Adrenal gland (tissue), 12 donors: Measurements from ENCODE around the gene ARHGEF7. TPM values are rescaled to one million over a fixed set of nuclear protein-coding genes. Genes with fewer than 3 reads are reported as not detected.
"Not testable (repeated sequence)": the region's sequence is repeated elsewhere in the genome, so short reads cannot be mapped to it uniquely, and the experiment has no call there.

ENCODE experiments used
- DNase-seq, 7 donors: peaks; one replicate each; pipeline ENCODE4 v3.0.0-alpha.2; 2019 to 2020
- H3K27ac ChIP-seq, 5 donors: fragments of 200-600 bp; sonication (generic) in 4 of 5; 1 replicate in 3 of 5; 2 replicates in 2 of 5; pipeline versions ENCODE4 v1.5.1 to v1.8.0; 2016 to 2020; ENCODE audit warnings: mild to moderate bottlenecking in 1 of 5
- H3K27me3 ChIP-seq: fragments of 200-600 bp; 2 replicates; pipeline ENCODE4 v1.8.0; 2021
- H3K36me3 ChIP-seq, 2 donors: fragments of 200-600 bp; replicated peaks in 1 of 2; 1 replicate in 1 of 2; 2 replicates in 1 of 2; pipeline versions ENCODE4 v1.5.1 to v1.8.0; 2018 to 2022
- H3K4me1 ChIP-seq, 2 donors: fragments of 200-600 bp; replicated peaks in 1 of 2; 1 replicate in 1 of 2; 2 replicates in 1 of 2; pipeline versions ENCODE4 v1.5.1 to v1.8.0; 2018 to 2021
- H3K4me3 ChIP-seq, 4 donors: fragments of 200-600 bp; sonication (generic) in 3 of 4; one replicate each; pipeline ENCODE4 v1.5.1; 2016 to 2018
- H3K9me3 ChIP-seq, 3 donors: fragments of 200-600 bp; sonication (generic) in 1 of 3; replicated peaks in 1 of 3; 1 replicate in 2 of 3; 2 replicates in 1 of 3; pipeline versions ENCODE4 v1.5.1 to v1.8.0; 2016 to 2021
- CTCF ChIP-seq, 6 experiments: fragments of 450-650 bp in 4 of 6; fragments of 200-600 bp in 2 of 6; sonication (generic) in 1 of 6; IDR thresholded peaks; 1 replicate in 5 of 6; 2 replicates in 1 of 6; pipeline versions ENCODE4 v1.5.1 to v1.8.0; 2016 to 2021; ENCODE audit warnings: antibody characterized with exemption in 6 of 6, mild to moderate bottlenecking in 2 of 6, moderate library complexity in 1 of 6
- POLR2A ChIP-seq, 2 donors: fragments of 450-650 bp; IDR thresholded peaks; one replicate each; pipeline ENCODE4 v1.6.1; 2017; ENCODE audit warnings: antibody characterized with exemption in 2 of 2, mild to moderate bottlenecking in 2 of 2, moderate library complexity in 1 of 2
- WGBS, 4 donors: extraction: QIAGEN DNeasy Blood & Tissue Kit in 2 of 4; methylation state at CpG; one replicate each; pipeline versions ENCODE4 v1.1.5 to v1.1.7; 2013 to 2017; 5-methylcytosine and 5-hydroxymethylcytosine counted together
- intact Hi-C, 2 donors: fragments of 100-400 bp; cut with DNase I; formaldehyde crosslinking; loops; one replicate each; pipeline versions ENCODE4 v1.14.1 to v1.15.0; 2022 to 2023
- polyA plus RNA-seq, 3 donors: library from polyadenylated mRNA; stranded (reverse); fragments of 200-250 nt in 2 of 3; fragments of 350-450 nt in 1 of 3; fragmentation: Illumina TruSeq in 1 of 3; extraction: RNeasy Lipid Tissue Mini Kit (QIAGEN cat#74804) in 1 of 3; gene quantifications; one replicate each; pipeline ENCODE4 v1.2.3, GENCODE V29; 2013 to 2014
- total RNA-seq, 9 donors: library from RNA; depleted of rRNA in 4 of 9; stranded (reverse); fragments of >200 nt in 4 of 9; fragments of 120-200 nt in 1 of 9; fragmentation: NEBNext Ultra II Directional in 1 of 9; extraction: Animal tissue kit (Norgen Biotek cat#: 25700) in 1 of 9; gene quantifications; one replicate each; pipeline versions ENCODE4 v1.1.0 to v1.2.4, GENCODE V29; 2013 to 2023
- donor health status: healthy with polysubstance abuse.
- donor health status: Bipolar disorder and iron deficiency.
- donor health status: DM: yes; HTN: yes; CAD: no.
- donor health status: DM: no; HTN: no; CAD: no.
- donor health status: DM: no; HTN: no; CAD: no.
- donor health status: DM: yes; HTN: yes; CAD: no.

ARHGEF7 gene
- total and polyA plus RNA-seq, 12 donors: 25.3 to 69.3 (median 53.2) TPM

- no peaks in the 10 kb centered on the region for H3K9me3 ChIP-seq
- WGBS, 4 donors: 73 to 82% (median 79%) methylated on average over 1 of the region's 1 CpG
- H3K27ac ChIP-seq: no peak overlapping the region
- no peak for DNase-seq
- H3K4me1 ChIP-seq: peaks cover 5 to 11% of the 10 kb centered on the region in 2 donors
- intact Hi-C loops: no loop called here
- H3K27me3 ChIP-seq: no peaks in the 10 kb centered on the region
- peaks cover 0 to 16% of the 10 kb centered on the region in 2 donors for H3K36me3 ChIP-seq
- H3K4me3 ChIP-seq: no peak overlapping the region
- TF ChIP-seq POLR2A (IDR thresholded peaks at IDR 0.05) (no peak), CTCF (IDR thresholded peaks at IDR 0.05) (no peak)
These were observed 141.8 kb downstream of the ARHGEF7 start for GRCh38 chr13:111256946-111257345.

- H3K4me1 ChIP-seq, H3K27me3 ChIP-seq, H3K4me3 ChIP-seq, H3K9me3 ChIP-seq, intact Hi-C loops, H3K27ac ChIP-seq: not testable (repeated sequence)
- peak in 1 of 7 donors; percentile 7 for DNase-seq
- H3K36me3 ChIP-seq: peaks cover 0 to 16% of the 10 kb centered on the region in 2 donors
- WGBS, 4 donors: 64 to 100% (median 83%) methylated on average over 1 to 2 of the region's 2 CpGs
These were observed 142.8 kb downstream of the ARHGEF7 start for GRCh38 chr13:111257899-111258298.

- intact Hi-C loops: no loop called here
- peak in 1 of 7 donors; percentile 8 for DNase-seq
- TF ChIP-seq POLR2A (IDR thresholded peaks at IDR 0.05): no peak
- TF ChIP-seq CTCF (IDR thresholded peaks at IDR 0.05): no peak
- Histone ChIP-seq H3K9me3 (no peaks in the 10 kb centered on the region), H3K27ac (no peak overlapping the region), H3K4me1 (no peaks in the 10 kb centered on the region), H3K27me3 (no peaks in the 10 kb centered on the region), H3K4me3 (no peak overlapping the region), H3K36me3 (peaks cover 0 to 12% of the 10 kb centered on the region in 2 donors)
- 94 to 100% (median 98%) methylated on average over 2 to 3 of the region's 3 CpGs for WGBS, 4 donors
These were observed 143.5 kb downstream of the ARHGEF7 start for GRCh38 chr13:111258637-111259036.

DNA sequence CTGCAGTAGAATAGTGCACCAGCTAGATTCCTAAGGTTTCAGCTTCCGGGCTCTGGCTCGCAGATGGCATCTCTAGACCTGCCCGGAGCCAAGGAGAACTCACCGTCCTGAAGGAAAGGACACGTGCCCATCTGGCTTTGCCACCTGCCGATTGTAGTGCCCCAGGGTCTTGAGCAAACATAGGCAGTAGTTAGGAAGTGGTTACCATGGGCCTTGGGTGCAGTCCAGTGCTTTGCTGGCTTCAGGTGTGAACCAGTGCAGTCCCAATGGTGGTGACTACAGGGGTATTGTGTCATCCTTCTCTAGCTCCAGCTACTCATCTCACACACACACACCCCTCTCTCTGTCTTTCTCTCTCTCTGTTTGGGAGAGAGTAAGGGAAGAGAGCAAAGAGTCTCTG, 143.9 kb downstream of the ARHGEF7 start:
- peak in 1 of 7 donors; percentile 13 for DNase-seq
- Histone ChIP-seq H3K27me3 (no peaks in the 10 kb centered on the region), H3K9me3 (no peaks in the 10 kb centered on the region), H3K4me1 (no peaks in the 10 kb centered on the region), H3K4me3 (no peak overlapping the region), H3K27ac (no peak overlapping the region), H3K36me3 (peaks cover 0 to 8% of the 10 kb centered on the region in 2 donors)
- 96 to 100% (median 100%) methylated on average over 6 of the region's 6 CpGs for WGBS, 4 donors
- TF ChIP-seq CTCF (IDR thresholded peaks at IDR 0.05) (no peak), POLR2A (IDR thresholded peaks at IDR 0.05) (no peak)
- intact Hi-C loops: no loop called here

DNA sequence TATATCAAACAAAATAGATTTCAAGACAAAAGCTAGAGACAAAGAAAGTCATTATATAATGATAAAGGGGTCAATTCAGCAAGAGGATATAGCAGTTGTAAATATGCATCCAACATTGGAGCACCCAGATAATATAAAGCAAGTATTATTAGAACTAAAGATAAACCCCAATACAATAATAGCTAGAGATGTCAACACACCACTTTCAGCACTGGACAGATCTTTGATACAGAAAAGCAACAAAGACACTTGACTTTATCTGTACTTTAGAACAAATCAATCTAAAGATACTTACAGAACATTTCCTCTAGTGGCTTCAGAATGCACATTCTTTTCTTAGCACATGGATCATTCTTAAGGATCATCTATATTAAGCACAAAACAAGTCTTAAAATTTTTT, 146.2 kb downstream of the ARHGEF7 start:
- Histone ChIP-seq H3K4me3 (no peak overlapping the region), H3K27ac (no peak overlapping the region), H3K36me3 (peaks cover 0 to 15% of the 10 kb centered on the region in 2 donors), H3K4me1 (no peaks in the 10 kb centered on the region), H3K9me3 (no peaks in the 10 kb centered on the region), H3K27me3 (no peaks in the 10 kb centered on the region)
- TF ChIP-seq CTCF (IDR thresholded peaks at IDR 0.05): no peak
- TF ChIP-seq POLR2A (IDR thresholded peaks at IDR 0.05): no peak
- intact Hi-C loops: no loop called here
- DNase-seq: no peak
